NCI-H2029 treated with DMSO at 0.1 percent for 48 hours (cell line): ENCODE results near the gene ARHGAP31.

ENCODE experiments used
- DNase-seq: peaks from one replicate; lab custom pipeline; 2025; lab: John Stamatoyannopoulos, UW

ARHGAP31 gene

DNA sequence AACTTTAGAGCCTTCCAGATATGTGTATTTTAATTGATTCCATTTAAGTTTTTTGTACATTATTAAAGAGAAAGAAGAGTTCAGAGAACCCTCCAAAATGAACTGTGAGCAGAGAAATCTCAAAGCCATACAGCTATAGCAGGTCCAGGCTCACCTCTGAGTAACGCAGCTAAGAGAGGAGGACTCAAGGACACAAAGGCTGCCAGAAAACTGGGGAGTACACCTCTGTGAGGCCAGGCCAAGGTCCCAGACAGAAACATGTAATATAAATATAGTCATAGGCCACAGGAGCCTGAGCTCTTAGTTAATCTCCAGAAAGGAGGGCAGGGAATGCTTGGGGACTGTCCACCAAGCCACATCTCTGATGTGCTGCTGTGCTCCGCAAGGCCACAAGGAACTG is 102.7 kb downstream of the ARHGAP31 start:
- DNase-seq, result no peak

DNA sequence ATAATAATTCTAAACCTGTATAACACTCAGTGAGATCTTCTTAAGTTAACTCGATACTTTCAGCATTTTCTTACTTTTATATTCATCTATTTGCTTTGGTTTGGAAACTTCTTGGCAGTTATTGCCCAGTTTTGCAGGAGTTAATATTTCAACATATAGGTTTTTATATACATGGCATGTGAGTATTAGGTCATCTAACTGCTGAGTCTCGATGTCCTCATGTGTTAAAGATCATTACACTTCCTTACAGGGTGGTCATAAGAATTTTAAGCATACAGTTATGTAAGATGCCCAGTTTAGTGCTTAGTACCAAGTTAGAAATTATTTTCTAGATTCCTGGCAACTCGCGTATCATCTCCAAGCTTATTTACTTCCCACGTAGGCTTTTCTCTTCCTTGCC is 106.3 kb downstream of the ARHGAP31 start:
- no peak for DNase-seq

DNA sequence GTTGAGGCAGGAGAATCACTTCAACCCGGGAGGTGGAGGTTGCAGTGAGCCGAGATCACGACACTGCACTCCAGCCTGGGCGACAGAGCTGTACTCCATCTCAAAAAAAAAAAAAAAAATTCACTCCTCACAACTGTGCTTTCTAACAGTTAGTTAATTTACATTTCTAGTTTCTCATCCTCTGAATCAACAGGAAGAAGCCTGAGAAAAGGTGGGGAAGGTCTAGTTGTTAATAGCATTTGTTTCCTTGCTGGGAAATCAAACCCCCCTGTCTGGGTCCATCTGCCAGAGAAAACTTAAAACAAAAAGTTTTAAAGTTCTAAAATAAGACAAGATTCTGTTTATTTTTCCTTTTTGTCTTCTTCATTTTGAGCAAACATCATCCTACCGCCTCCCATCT is 106.9 kb downstream of the ARHGAP31 start:
- DNase-seq, result no peak

DNA sequence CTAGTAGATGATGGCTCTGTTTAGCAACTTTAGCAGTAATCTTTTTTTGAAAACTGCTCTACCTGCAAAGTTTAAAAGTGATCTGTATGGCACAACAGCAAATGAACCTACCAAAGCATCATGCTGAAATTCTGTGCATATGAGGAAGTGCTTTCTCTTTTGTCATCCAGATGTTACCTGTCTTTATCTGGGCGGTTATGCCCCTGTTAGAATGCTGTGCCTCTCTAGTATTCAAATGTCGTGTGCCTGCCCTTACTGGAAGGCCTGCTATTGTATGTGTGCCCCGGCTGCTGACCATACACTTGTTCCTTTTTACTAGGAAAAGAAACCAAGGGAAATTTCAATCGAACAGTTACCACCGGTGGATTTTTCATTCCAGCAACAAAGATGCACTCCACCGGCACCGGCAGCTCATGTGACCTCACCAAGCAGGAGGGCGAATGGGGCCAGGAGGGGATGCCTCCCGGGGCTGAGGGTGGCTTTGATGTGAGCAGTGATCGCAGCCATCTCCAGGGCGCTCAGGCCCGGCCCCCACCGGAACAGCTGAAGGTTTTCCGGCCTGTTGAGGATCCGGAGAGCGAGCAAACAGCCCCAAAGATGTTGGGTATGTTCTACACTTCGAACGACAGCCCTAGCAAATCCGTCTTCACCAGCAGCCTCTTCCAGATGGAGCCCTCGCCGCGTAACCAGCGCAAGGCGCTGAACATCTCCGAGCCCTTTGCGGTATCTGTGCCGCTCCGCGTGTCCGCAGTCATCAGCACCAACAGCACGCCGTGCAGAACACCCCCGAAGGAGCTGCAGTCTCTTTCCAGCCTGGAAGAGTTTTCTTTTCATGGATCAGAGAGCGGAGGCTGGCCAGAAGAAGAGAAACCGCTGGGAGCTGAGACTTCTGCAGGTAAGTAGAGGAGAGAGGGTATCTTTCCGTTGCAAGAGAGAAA is 107.6 kb downstream of the ARHGAP31 start:
- DNase-seq, result no peak

DNA sequence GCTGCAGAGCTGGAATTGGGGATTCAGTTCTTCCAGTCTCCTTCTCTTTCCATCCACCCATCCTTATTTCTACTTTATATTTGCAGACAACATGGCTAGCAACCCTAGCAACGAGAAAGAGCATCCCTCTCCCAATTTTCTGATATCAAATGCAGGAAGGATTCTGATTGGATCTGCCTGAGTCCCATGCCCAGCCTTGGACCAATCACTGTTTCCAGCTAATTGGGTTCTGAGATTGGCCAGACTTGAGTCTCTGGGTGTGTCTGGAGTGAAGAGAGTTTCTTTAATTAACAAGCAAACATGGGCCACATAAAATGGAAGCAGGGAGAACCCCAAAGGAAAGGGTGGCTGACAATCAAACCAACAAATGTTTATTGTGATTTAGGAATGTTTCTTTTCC is 108.6 kb downstream of the ARHGAP31 start:
- DNase-seq, result no peak

DNA sequence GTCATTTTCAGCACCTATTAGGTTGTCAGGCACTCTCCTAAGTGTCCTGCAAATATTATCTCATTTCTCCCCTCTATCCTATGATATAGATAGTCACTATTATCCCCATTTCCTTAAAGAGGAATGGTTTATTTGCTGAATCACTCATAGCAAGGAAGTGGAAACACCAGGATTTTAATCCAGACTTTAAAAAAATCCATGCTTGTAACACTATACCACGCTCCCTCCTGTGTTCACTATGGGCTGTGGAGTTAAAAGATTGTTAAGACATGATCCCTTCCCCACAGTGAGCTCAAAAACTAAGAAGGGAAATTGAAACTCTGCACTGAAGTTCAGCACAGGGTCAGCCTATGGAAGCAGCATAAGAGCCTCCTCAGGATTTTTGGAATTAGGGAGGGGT is 109.0 kb downstream of the ARHGAP31 start:
- no peak for DNase-seq

DNA sequence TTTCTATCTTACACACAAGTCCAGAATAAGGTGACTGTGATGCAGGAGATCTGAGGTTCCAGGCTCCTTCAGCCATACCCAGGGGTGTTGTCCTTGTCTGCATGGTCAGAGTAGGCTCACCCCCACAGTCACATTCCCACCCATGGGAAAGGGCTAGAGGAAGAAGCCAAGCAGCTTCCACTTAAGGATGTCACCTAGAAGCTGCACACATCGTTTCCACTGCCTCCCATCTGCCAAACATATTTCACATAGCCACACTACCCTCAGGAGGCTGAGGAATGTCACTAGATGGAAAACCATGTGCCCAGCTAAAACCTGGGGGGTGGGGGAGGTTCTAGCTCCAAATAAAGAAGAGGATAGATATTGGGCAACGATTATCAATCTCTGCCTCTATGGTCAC is 111.1 kb downstream of the ARHGAP31 start:
- no peak for DNase-seq

DNA sequence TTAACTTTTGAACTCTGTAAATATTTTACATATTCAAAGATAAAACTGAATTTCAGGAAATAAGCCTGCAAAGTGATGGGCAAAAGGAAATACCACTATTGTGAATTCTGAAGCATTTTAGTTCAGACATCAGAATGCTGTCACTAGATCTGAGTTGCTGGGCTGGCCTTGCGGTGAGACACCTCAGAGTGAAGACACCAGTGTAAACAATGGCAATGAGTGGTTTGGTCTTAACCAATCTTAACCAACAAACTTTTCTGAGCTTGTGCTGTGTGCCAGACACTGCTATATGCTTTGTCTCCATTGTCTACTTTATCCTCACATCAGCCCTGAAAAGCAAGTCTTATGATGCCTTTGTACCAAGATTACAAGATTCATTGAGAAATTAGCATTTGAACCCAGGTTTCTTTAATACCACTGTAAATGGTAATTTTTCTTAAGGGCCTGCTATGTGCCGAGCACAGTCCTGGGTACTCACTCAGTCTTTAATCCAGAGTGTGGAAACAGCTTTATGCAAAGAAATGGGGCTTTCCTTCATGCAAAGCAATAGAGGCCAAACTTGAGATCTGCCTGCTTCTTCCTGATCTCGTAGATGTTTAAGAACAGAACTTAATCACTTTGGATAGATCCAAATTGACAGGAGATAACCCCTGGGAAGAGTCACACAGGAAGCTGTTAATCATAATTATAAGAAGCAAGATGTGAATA is 114.2 kb downstream of the ARHGAP31 start:
- no peak for DNase-seq

DNA sequence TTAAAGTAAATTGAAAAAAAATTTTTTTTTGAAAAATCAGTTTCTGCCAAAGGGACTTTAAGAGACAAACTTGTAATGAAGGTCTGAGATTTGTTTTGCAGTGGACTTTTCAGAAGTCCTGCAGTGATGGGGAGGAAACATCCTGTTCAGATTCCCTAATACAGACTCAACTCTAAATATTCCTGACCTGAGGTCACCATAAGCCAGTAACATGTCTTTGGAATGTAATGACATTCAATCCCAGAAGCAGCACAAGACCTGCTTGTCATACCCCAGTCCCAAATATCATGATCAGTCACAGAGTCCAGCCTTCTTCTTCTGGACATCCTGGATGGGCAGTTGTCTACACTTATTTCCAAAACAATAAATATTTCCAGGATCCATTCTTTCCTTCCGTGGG is 115.7 kb downstream of the ARHGAP31 start:
- DNase-seq, result no peak

DNA sequence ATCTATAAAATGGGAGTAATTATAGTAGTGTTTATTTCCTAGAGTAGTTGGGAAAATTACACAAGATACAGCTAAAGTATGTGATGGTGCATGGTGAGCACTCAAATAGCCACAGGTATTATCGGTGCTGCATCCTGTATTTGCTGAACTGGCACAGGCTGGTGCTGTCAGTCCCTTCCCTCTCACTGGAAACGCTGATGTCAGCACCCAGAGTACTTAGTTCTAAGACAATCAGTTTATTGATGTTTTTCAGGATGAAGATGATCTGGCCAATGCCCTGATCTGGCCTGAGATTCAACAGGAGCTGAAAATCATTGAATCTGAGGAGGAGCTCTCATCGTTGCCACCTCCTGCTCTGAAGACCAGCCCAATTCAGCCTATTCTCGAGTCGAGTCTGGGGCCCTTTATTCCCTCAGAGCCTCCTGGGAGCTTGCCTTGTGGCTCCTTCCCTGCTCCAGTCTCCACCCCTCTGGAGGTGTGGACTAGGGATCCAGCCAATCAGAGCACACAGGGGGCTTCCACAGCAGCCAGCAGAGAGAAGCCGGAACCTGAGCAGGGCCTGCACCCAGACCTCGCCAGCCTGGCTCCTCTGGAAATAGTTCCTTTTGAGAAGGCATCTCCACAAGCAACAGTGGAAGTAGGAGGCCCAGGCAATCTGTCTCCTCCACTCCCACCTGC is 119.6 kb downstream of the ARHGAP31 start:
- DNase-seq, result no peak

DNA sequence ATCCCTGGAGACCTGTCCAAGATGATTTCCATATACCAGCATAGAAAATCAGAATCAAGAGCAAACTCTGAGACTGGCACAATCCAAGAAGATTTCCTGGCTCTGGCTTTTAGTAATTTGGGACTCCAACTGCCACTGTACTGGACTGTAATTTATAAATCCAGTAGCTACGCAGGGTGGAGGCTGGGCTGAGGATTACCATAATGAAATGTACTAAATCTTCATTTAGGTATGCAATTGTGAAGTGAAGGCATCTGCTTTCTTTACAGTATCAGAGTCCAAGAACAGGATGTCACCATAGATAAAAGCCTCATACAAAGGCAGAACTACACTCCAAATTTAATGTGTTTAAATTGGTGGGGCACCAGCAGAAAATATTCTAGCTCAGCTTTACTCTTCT is 122.7 kb downstream of the ARHGAP31 start:
- no peak for DNase-seq

DNA sequence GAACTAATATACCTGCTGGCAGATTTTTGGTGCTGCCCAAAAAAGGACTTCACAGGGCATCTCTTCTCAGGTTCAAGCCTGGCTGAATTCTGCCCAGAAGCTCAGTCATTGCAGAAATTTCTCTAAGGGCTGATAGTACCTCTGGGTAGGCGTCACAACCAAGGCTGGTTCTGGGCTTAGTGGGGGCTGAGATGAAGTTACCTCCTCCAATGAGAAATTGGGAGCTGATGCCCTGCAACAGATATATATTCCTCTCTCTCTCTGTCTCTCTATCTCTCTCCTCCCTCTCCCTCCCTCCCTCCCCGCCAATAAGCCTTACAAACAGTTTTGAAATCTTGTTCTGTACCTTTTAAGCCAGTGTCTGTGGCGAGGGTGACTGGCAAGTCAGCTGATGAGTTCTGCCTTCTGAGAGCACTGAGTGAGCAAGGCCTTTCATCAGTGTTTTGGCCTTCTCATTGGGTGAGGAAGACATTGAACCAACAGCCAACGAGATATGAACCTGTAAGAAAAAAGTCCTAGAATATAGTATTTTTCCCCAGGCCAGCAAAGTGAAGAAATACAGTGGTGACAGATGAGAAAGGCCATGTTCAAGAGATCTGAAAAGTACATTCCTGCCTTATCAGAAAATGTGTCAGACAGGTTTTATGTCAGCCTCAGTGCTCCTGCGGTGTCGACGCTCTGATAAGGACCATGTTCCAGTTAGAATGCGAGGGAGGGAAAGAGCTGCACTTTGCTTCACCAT is 123.8 kb downstream of the ARHGAP31 start:
- no peak for DNase-seq

DNA sequence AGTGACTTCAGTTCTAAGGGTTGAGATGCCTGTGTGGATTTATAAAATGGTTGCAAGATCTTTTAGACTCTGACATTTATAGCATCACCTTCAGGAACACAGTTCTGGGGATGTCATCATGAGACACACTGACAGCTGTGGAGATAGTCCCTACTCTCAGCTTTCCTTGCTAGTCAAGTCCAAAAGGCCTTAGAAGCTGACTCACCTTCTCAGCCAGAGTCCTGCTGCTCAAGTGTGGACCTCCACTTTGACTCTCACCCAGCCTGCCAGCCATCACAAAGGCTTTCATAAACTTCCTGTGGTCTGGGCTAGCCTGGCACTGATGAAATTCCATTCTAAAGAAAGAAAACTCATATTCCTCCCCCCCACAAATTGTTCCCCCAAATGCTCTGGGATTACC is 124.5 kb downstream of the ARHGAP31 start:
- no peak for DNase-seq

DNA sequence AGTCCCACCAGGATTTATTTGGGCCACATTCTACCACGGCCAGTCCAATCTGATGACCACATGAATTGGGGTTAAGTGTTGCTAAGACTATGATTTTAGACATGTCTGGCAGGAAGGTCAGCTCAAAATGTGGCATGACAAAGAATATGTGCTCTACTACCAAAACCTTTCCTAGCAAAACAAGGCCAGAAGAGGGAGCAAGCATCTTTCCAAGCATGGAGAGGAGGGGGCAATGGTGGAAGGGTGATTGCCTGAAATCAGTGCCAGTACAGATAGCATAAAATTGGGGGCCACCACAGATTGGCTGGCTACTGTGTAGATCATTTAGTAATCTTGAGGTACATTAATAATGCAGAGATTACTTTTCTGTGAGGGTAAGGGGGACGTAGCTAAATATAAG is 126.0 kb downstream of the ARHGAP31 start:
- DNase-seq, result no peak

DNA sequence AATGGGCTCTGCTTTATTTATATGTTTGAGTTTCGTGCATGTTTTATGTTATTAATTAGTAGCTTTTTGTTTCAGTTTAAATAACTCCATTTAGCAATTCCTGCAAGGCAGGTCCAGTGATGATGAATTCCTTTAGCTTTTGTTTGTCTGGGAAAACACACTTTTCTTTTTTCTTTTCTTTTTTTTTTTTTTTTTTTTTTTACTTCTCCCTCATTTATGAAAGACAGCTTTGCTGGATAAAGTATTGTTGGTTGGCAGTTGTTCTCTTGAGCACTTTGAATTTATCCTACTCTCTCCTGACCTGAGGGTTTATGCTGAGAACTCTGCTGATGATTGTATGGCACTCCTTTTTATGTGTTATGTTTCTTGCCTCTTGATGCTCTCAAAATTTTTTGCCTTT is 133.5 kb downstream of the ARHGAP31 start:
- DNase-seq, result no peak

DNA sequence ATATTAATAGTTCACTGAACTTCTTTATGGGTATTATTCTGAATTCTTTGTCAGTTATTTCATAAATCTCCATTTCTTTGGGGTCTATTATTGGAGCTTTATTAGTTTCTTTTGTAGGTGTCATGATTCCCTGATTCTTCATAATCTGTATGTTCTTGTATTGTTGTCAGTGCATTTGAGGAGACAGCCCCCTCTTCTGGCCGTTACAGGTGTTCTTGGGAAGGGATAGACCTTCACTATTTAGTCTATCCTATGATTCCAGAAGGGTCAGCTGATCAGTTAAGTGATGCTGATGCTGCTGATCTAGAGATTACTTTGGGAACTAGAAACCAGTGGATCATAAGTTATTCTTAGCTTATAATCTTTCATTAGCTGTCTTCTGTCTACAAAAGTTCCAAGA is 134.4 kb downstream of the ARHGAP31 start:
- no peak for DNase-seq

DNA sequence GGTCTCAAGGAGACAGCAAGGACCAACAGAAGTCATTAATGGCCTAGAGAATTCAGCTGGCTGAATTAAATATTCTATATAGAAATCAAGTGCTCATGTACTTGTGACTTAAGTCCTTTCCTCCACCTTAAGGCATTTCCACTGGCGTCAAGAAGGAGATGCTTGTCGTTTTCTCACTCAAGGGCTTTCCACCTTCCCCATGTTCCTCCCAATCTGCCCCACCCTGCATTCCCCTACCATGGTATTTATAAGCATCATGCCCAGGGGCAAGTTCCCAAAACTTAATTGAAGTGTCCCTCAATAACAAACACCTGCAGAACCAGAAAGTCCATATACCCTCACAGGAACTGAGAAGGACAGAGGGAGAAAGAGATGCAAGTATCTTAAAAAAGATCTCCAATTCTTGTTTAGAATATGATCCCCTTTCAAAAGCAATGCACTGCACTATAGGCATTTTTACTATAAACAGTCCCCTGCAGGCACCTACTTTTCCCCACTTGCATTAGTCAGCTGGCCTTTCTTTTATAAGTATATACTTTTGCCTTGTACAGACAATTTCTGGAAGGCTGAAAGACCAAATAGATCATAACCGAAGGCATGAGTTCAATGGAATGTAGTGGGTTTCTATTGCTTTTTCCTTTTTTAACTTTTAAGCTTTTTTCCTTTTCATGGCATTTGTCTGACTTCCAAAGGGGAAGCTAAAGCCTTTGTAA is 139.6 kb downstream of the ARHGAP31 start:
- no peak for DNase-seq

DNA sequence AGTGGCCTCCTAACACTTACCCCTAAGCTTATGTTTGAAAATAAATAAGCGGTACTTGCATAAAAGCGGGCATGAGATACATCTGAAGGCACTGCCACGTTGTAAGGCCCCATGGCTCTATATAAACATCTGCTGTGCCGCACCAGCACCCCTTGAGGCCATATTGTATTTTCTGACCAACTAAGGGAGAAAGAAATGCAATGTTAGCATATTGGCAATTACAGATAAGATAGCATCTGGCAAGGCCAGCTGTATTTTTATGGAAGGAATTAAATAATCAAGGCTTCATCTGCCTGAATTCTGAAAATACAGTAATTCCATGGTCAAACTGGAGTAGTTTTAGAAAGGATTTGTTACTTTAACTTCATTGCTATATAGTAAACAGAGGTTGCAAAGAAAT is 140.5 kb downstream of the ARHGAP31 start:
- DNase-seq, result no peak

DNA sequence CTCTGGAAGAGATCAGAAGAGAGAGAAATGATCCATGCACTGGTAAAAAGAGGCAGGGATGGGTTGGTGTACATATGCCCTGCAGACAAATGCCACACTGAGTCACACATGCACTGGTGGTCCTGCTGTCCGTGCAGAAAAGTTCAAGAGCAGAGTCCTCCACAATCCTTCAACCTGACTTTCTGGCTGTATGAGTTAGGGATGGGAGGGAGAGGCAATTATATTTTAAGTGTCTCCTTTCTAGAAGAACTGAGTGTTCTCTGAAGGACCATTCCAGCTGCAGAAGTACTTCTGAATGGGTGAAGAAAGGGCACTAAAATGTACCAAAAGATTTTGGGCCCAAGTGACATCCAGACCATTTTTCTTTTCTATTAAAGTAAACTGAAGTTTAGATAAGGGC is 142.8 kb downstream of the ARHGAP31 start:
- DNase-seq, result no peak

DNA sequence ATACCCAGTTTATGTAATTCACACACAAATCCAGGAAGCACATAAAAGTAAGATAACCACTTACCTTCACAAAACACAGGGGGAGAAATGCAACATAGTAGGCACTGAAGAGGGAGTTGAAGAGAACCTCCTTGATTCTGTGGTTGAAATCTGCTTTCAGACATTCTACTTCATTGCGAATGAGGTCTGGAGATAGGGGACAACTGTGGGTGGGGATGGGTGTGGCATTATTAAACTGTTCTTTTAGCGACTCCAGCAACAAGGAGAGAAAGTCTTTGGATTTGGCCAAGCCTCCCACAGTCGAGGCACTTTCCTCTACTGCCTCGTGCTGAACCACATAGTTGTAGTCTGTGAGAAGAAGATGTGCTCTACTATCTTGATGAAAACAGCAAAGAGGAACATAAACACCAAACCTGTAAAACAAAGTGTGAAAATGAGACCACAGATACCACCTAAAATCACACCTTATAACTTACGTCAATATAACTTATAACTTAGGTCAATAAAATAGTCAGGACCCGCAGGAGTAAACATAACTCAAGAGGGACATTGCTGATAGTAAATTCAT is 143.6 kb downstream of the ARHGAP31 start:
- DNase-seq, result no peak

DNA sequence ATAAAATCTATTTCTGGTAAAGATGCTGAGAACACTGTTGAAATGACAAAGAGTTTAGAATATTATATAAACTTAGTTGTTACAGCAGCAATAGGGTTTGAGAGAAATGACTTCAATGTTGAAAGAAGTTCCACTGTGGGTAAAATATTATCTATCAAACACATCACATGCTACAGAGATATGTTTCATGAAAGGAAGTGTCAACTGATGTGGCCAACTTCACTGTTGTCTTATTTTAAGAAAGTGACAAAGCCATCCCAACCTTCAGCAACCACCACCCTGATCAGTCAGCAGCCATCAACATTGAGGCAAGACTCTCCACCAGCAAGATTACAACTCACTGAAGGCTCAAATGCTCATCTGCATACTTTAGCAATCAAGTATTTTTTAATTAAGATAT is 149.0 kb downstream of the ARHGAP31 start:
- DNase-seq, result no peak
